ENCODE data around the gene C20orf202. TPM values are rescaled to one million over a fixed set of nuclear protein-coding genes. Genes with fewer than 3 reads are reported as not detected.

The C20orf202 gene
- total RNA-seq, 1 donor from 2014 or later, result 0.66 TPM

DNA sequence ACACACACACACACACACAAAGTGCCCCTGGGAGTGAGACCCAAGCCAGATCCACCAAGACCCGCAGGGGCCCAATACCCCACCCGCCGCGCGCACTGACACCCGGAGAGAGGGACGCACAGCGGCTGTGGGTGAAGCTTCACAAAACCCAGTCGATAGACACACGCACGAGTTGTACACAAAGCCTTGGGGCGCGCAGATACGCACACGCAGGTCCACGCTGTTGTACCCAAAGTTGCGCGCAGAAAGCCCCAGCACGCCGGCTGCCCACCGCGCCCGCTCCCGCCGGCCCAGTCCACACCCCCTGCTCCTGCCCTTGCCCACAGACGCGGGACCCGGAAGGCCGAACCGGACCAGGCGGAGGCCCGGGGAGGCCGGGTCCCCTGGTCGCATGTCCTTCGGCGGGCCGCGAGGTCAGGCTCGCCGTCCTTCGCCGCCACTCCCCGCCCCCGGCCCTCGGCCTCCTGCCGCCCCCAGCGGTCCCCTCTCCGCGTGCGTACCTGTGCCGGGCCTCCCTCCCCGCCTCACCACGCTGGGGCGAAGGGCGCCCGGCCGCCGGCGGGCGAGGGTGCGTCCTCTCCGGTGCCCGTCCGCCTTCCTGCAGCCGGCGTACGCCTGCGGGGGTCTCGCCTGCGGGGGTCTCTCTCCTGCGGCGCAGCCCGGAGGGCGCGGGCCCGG lies 18.5 kb upstream of the C20orf202 start, which contains the start of gene TMEM74B:
Gene TMEM74B (minus strand): TSS at position 344 of the 678 bp plus-strand sequence. CDS start 1,180 bp downstream, outside the sequence.
- no peak for DNase-seq (ENCODE audit: low spot score)

DNA sequence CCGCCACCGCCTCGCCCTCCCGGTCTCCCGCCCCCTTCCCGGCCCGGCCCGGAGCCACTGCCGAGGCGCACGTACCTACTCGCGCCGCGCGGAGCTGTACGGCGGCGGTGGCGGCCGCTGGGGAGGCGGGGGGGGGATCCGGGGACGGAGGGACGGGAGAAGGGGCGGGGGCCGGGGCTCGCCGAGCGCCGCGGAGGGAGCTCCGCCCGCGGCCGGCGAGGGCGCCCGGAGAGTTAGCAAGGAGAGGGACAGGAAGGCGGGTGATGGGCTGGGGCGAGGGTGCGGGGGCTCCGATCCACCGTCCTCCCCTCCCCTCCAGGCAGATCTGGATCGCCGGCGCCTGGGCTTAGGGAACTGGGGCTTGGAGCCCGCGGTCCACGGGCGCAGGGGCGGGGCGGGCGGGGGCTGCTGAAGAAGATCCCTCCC lies 17.9 kb upstream of the C20orf202 start:
- DNase-seq (ENCODE audit: low spot score), result no peak

DNA sequence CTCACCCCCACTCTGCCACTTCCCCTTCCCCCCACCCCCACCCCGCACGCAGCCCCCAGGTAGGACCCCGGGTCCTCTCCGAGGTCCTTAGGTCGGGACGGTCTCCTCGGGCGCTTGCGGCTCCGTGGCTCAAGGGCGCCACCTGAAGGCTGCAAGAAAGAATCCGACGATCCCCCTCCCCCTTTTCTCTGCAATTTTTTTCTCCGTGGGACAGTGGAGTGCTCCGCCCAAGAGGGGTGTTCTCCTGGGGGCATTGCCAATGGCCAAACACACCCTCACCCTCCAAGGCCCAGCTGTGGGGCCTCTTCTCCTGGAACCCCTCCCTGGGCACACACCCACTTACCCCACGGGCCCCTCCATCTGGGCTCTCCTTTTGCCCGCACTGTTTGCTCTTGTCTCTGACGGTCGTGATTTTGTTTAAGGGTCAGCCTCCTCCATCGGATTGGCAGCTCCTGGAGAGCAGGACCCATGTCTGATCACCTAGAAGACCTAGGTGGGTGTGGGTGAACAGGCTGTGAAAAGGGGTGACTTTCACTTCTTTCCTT lies 17.4 kb upstream of the C20orf202 start:
- DNase-seq (ENCODE audit: low spot score), result no peak

DNA sequence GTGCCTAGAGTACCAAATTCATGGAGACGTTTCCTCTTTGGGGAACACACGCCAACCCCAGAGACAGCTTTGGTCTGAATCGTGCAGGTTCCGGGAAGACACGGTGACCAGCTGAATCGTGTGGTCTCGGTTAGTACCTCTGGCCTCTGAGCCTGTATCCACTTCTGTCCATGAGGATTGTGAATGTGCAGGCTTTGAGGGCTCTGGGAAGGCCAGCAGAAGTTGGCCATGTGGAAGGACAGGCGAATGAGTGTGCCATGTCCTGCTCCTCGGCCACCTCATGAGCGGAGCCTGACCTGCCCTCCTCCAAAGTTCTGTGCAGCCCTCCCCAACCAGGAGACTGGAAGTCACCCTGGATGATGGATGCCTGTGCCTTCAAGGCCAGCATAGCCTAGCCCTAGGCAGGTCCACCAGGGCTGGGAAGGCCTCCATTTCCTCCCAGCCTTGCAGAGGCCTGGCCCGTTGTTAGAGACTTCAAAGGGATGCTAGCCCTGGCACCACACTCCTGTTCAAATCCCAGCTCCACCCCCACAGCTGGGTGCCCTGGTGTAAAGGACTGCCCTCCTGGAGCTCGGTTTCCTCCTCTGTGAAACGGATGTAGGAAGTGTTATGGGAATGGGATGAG lies 16.8 kb upstream of the C20orf202 start:
- DNase-seq (ENCODE audit: low spot score), result no peak

DNA sequence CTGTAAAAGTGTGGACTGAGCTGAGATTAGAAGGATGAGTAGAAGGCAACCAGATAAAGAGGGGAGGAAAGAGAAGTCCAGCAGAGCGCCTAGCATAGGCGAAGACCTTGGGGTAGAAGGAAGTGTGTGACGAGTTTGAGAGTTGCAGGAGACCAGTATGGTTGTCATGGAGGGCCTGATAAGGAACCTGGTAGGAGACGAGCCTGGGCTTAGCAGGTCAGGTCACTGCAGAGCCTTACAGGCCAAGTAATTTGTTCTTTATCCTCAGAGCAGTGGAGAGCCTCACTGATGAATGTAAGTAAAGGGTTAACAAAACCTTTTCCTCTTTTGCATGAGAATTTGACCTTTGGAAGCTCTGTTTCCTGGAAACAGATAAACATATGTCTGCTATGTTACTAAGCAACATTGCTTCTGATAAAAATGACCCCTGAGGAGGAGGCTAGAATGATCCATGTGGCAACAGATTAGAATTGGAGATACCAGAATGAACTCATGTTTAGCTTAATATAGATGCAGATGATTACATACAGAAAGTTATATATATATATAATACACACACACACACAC lies 15.6 kb upstream of the C20orf202 start:
- DNase-seq (ENCODE audit: low spot score), result no peak

DNA sequence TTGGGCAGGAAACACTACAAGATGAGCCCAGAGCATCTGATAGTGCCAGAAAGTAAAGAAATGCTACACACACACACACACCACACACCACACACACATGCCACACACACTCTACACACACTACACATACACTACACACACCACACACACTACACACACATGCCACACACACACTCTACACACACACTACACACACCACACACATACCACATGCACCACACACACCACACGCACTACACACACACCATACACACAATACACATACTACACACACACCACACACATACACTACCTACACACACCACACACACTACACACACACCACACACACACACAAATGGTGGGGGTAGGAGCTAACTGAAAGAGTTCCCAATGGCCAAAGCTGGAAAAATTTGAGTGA lies 14.9 kb upstream of the C20orf202 start:
- DNase-seq (ENCODE audit: low spot score), result no peak

DNA sequence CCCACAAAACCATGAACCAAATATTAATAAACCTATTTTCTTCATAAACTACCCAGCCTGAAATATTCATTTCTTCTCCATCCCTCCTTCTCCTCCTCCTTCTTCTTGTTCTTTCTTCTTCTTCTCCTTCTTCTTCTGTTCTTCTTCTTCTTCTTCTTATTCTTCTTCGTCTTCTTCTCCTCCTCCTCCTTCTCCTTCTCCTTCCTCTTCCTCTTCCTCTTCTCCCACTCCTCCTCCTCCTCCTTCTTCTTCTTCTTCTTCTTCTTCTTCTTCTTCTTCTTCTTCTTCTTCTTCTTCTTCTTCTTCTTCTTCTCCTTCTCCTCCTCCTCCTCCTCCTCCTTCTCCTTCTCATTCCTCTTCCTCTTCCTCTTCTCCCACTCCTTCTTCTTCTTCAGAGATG lies 13.4 kb upstream of the C20orf202 start:
- DNase-seq (ENCODE audit: low spot score), result no peak

DNA sequence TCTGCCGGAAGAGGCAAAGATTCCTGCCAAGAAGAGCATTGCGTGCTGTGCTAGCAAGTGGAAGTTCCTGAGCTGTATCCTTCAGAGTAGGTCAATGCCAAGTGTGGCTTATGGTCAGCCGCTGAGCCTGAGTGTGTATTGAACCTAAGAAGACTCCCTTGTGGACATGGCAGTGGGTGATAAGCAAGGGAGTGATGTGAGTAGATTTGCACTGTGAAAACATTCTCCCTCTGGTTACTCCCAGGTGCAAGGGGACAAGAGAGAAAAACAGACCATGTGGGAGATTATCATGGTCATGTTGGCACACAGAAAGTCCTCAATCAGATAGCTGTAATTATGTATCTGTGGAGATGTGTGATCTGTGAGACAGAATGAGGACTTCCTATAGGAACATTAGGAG lies 12.4 kb upstream of the C20orf202 start:
- no peak for DNase-seq (ENCODE audit: low spot score)

DNA sequence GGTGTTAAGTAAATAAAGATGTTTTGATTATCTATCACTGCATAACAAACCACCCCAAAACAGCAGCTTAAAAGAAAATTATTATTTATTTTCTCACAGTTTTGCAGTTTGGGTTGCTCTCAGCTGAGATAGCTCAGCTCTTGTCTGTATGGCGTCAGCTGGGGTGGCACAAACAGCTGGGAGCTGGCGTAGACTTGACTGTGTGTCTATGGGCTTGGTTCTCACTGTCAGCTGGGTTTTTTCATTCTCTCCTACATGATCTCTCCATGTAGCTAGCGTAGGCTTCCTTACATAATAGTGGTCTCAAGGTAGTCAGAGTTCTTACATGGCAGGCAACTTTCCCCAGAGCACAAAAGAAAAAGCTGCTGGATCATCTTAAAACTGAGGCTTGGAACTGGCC lies 12.0 kb upstream of the C20orf202 start:
- no peak for DNase-seq (ENCODE audit: low spot score)

DNA sequence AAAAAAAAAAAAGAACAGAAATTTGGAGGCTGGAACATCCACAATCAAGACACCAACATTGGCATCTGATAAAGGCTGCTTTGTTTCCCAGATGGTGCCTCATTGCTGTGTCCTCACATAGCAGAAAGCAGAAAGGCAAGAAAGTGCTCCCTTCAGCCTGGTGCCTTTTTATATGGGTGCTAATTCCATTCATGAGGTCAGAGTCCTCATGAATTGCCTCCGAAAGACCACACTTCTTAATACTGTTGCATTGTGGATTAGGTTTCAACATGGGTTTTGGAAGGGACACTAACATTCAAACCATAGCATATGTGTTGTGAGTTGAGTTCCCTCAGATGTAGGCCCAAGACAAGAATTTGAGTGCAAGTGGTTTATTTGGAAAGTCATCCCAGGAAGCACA lies 8.0 kb upstream of the C20orf202 start:
- no peak for DNase-seq (ENCODE audit: low spot score)

DNA sequence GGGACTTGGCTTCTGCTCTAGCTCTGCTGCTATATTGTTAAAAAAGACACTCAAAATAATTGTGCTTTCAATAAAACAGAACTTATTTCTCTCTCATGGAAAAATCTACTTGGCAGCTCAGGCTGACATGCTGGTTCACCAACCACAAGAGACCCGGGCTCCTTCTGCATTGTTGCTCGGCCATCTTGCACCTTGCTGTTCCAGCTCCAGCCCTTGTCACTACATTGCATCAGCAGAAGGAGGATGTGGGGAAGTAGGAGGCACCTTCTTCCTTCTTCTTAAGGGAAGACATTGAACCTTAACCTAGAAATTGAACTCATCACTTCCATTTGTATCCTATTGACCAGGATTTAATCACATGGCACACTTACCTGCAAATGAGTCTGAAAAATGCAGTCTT lies 6.6 kb upstream of the C20orf202 start:
- no peak for DNase-seq (ENCODE audit: low spot score)

DNA sequence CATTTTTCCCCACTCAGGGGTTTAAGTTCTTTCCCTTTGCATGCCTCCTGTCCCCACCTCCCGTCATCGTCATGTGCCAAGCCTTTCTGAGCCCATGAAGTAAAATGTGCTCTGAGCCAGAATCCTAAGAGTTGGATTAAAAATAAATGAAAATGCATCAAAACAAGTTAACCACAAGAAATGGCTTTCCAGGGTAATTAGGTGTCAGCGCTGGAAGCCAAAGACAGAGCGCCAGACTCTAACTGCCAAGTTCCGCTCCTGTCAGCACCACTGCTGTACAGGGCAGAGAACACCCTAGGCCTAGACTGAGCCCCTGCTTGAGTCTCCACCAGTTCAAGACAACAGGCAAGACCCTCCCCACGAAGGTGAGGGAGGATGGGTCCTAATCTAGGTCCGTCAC lies 5.5 kb upstream of the C20orf202 start:
- no peak for DNase-seq (ENCODE audit: low spot score)

DNA sequence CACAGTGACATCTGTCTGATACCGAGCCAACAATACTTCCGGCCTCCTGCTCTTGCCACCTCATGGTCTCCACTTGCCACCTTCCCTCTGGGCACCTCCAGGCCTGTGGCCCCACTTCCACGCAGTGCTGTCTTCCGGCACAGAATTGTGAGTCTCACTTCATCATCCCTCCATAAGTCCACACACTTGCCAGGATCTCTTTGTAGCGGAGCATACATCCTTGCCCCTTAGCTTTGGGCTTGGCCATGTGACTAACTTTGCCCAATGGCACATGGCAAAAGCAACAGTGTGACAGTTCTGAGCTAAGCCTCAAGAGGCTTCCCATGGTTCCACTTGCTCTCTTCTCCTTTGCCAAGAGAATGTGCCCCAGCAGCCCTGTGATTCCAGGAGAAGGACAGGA lies 4.5 kb upstream of the C20orf202 start:
- no peak for DNase-seq (ENCODE audit: low spot score)

DNA sequence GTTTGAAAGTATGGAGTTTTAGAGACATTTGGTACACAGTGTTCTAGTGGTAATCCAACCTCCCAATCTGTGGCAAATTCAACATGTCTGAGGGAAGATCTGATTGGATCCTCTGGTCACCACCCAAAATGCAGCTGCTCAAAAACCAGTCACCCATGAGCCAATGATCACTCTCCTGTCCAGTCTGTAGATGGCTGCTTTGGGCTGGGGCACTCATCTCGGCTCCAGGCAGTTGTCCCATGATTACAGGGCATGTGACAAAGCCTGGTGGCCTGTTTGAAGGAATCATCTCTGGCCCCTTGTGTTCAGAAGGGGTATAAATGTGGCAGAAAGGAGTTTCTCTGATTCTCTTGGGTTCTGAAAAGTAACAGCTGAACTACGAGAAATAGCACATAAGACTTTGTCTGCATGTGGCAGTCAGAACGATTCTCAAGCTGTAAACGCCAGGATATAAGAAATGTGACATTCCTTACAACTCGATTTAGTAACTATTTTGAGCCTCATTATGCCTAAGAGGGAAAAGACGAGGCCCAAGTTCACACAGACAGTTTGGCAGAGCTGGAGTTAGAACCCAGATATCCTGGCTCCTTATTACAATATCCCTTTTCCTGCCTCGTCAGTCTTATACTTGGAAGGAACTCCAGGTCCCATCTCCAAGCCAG lies 3.9 kb upstream of the C20orf202 start:
- DNase-seq (ENCODE audit: low spot score), result no peak

DNA sequence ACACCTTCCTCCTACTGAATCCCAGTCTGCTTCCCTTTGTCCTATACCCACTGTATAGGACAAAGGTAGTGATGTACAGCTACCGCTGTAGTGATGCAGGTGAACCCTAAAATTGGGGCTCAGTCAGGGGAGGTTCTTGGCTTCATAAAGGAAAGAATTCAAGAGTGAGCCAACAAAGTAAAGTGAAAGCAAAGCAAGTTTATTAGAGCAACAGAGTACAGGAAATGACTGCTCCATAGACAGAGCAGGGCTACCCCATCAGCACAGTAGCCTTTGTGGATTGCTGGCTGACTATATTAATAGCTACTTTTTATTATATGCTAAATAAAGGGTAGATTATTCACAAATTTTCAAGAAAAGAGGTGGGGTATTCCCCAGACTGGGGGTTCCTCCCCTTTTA lies 3.3 kb upstream of the C20orf202 start:
- no peak for DNase-seq (ENCODE audit: low spot score)

DNA sequence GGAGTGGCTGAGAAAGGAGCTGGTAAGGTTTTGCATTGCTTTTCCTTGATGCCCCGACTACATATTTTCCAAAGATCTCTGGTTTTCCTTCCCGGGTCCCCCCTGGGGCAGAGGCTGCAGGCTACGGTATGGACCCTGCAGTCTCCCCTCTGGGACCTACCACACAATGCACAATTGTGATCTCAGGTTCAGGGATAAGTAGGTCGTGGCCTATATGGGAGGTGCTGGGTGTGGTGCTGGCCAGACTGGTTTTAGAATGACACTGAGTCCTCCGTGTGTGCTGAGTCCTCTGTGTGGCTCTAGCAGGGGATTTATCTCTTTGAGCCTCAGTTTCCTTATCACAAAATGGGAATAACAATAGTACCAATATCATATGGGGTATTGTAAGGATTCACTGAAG lies 376 bp downstream of the C20orf202 start:
- DNase-seq (ENCODE audit: low spot score), result no peak

DNA sequence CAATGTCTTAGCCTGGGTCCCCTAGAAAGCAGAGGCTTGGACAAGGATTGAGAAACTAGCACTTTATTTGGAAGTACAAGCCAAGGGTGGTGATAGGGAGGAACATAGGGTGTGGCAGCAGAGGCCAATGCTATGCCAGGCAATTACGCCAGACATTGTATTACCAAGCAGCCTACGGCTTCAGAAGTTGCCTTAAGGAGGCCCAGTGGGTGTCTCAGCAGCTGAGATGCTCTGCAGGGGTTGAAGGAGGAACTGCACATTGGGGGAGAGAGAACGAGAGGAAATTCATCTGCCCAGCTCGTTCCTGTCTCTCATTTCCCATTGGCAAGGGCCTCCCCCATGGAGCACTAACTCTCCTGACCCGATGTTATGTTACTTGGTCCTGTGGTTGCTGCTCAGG lies 859 bp downstream of the C20orf202 start:
- no peak for DNase-seq (ENCODE audit: low spot score)

DNA sequence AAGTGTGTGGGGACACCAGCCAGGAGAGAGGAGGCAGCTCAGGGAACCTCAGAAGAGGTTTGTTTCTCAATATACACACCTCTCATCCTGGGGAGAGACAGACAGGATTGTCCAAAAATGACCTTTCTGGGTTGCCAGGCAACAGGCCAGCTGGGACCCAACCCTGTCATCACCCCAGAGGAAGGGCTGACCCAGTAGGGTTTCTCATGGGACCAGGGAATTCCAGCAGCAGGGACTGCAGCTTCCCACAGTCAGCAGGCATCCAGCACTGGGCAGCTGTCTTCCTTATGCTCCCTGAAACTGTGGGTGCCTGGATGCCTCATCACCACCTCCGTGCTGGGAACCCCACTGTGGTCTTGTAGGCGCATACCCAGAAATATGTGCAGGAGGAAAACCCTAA lies 1.3 kb downstream of the C20orf202 start:
- no peak for DNase-seq (ENCODE audit: low spot score)

DNA sequence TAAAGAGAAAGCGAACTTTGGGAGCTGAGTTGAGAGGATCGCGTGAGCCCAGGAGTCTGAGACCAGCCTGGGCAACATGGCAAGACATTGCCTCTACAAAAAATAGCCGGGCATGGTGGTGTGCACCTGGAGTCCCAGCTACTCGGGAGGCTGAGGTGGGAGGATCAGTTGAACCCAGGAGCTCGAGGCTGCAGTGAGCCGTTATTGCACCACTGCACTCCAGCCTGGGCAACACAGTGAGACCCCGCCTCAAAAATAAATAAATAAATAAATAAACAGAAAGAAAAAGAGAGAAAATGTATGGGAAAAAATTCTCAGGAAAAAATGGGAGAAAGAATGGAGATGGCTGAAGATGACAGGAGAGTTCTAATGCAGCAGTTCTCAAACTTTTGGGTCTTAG lies 2.5 kb downstream of the C20orf202 start:
- DNase-seq (ENCODE audit: low spot score), result no peak

DNA sequence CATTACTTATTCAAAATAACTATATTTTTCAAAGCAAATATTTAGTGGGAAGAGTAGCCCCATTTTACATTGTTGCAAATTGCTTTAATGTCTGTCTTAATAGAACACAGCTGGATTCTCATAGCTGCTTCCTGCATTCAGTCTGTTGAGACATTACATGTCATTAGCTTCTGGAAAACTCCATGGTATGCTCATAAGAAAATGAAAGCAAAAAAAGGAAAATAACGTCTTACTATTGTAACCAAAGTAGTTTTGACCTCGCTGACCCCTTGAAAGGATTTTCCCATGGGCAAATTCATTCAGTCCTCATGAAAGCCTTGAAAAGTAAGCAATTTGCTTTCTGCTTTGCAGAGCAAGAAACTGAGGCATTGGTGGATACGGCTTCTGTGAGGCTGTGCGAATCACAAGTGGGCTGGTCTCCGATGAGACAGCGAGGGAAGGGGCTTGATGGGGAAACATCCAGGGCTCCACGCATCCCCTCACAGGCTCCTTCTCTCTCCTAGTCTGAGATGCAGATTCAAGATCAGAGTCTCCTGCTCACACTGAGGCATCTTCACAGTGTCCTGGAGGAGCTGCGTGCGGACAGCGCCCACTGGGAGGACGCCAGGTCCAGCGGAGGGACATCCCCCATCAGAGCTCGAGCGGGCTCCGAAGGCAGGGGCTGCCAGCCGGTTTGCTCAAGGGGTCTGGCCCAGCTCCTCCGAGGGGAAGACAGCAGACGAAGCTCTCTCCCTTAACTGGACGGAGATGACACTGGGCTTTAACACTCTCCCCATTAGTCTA lies 3.3 kb downstream of the C20orf202 start:
- DNase-seq (ENCODE audit: low spot score), result no peak

DNA sequence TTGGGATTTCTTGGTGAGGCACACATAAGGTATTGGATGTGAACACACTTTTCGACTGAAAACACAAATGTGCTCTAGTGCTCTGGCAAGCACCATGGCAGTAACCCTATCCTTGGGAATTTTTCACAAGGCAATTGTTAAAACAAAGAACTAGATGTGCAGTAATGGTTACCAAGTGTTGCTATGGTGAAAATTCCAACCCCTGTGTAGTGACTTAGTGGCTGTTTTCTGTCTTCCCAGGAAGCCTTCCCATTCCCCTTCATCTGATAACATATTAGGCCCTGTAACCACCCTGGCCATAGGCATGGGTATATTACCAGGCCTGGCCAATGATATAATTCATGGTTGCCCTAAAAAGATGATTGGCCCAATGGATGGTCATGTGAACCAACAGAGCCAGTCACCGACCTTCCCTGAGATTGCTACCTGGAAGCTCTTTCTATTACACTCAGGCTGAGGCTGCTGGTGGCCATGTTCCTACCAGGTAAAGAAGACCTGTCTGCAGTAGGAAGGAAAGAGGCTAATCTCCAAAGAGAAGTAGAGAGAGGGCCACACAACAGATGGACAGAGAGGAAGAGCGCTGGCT lies 4.1 kb downstream of the C20orf202 start:
- no peak for DNase-seq (ENCODE audit: low spot score)

All from mucosa of gallbladder (tissue), 1 donor.